Activated T-cell treated with anti-CD3 and anti-CD28 coated beads, Interleukin-2, amount 50 U/mL, for 24 hours (primary cell): ENCODE data around the gene PROM2.

Source experiments
- DNase-seq: peaks from one replicate; pipeline ENCODE4 v3.0.0-alpha.2; 2020
- H3K27ac Mint-ChIP-seq: 2 replicates; pipeline ENCODE4 v1.8.0; 2020; ENCODE audit warnings: mild to moderate bottlenecking, mixed read lengths
- H3K27me3 Mint-ChIP-seq: 2 replicates; pipeline ENCODE4 v1.8.0; 2020; ENCODE audit warnings: mixed read lengths
- H3K36me3 Mint-ChIP-seq: 2 replicates; pipeline ENCODE4 v1.8.0; 2020; ENCODE audit warnings: low read depth, mixed read lengths
- H3K4me1 Mint-ChIP-seq: 2 replicates; pipeline ENCODE4 v1.8.0; 2020; ENCODE audit warnings: low read depth, mixed read lengths
- H3K4me3 Mint-ChIP-seq: 2 replicates; pipeline ENCODE4 v1.8.0; 2020; ENCODE audit warnings: mild to moderate bottlenecking, moderate library complexity, mixed read lengths
- H3K9me3 Mint-ChIP-seq: 2 replicates; pipeline ENCODE4 v1.8.0; 2020; ENCODE audit warnings: mixed read lengths

Gene PROM2

GRCh38 chr2:95287806-95288205, 13.6 kb downstream of the PROM2 start:
- Mint-ChIP-seq H3K4me1 (no peaks in the 10 kb centered on the region), H3K36me3 (no peaks in the 10 kb centered on the region), H3K27me3 (no peaks in the 10 kb centered on the region), H3K9me3 (peaks cover 20% of the 10 kb centered on the region), H3K4me3 (no peak overlapping the region), H3K27ac (no peak overlapping the region)
- no peak for DNase-seq

GRCh38 chr2:95289253-95289652, 15.0 kb downstream of the PROM2 start:
- Mint-ChIP-seq H3K4me3 (no peak overlapping the region), H3K4me1 (no peaks in the 10 kb centered on the region), H3K27me3 (no peaks in the 10 kb centered on the region), H3K9me3 (peaks cover 20% of the 10 kb centered on the region), H3K36me3 (no peaks in the 10 kb centered on the region), H3K27ac (no peak overlapping the region)
- no peak for DNase-seq

- H3K4me3 Mint-ChIP-seq: no peak overlapping the region
- peaks cover 20% of the 10 kb centered on the region for H3K9me3 Mint-ChIP-seq
- no peak for DNase-seq
- no peaks in the 10 kb centered on the region for H3K4me1 Mint-ChIP-seq
- H3K27ac Mint-ChIP-seq: no peak overlapping the region
- peaks cover 4% of the 10 kb centered on the region for H3K27me3 Mint-ChIP-seq
- no peaks in the 10 kb centered on the region for H3K36me3 Mint-ChIP-seq
Observed at GRCh38 chr2:95291222-95291621, 17.0 kb downstream of the PROM2 start.

- Mint-ChIP-seq H3K27ac (no peak overlapping the region), H3K27me3 (peaks cover 8% of the 10 kb centered on the region), H3K4me1 (no peaks in the 10 kb centered on the region), H3K9me3 (peaks cover 20% of the 10 kb centered on the region), H3K36me3 (no peaks in the 10 kb centered on the region), H3K4me3 (no peak overlapping the region)
- DNase-seq: no peak
Observed at GRCh38 chr2:95292623-95293260, 18.5 kb downstream of the PROM2 start.

GRCh38 chr2:95294579-95295250, 20.5 kb downstream of the PROM2 start:
- peaks cover 12% of the 10 kb centered on the region for H3K27me3 Mint-ChIP-seq
- H3K9me3 Mint-ChIP-seq: peaks cover 20% of the 10 kb centered on the region
- DNase-seq: no peak
- no peak overlapping the region for H3K4me3 Mint-ChIP-seq
- H3K27ac Mint-ChIP-seq: no peak overlapping the region
- H3K4me1 Mint-ChIP-seq: no peaks in the 10 kb centered on the region
- no peaks in the 10 kb centered on the region for H3K36me3 Mint-ChIP-seq

- Mint-ChIP-seq H3K27ac (no peak overlapping the region), H3K36me3 (no peaks in the 10 kb centered on the region), H3K9me3 (peaks cover 15% of the 10 kb centered on the region), H3K4me3 (no peak overlapping the region), H3K4me1 (no peaks in the 10 kb centered on the region), H3K27me3 (peaks cover 12% of the 10 kb centered on the region)
- no peak for DNase-seq
Observed at GRCh38 chr2:95295376-95295775, 21.1 kb downstream of the PROM2 start.

- H3K4me1 Mint-ChIP-seq: no peaks in the 10 kb centered on the region
- H3K27me3 Mint-ChIP-seq: peaks cover 12% of the 10 kb centered on the region
- no peak for DNase-seq
- no peak overlapping the region for H3K27ac Mint-ChIP-seq
- no peaks in the 10 kb centered on the region for H3K36me3 Mint-ChIP-seq
- H3K9me3 Mint-ChIP-seq: peaks cover 10% of the 10 kb centered on the region
- no peak overlapping the region for H3K4me3 Mint-ChIP-seq
Observed at GRCh38 chr2:95296011-95296410, 21.8 kb downstream of the PROM2 start.

- Mint-ChIP-seq H3K27me3 (peaks cover 12% of the 10 kb centered on the region), H3K27ac (no peak within 1 kb of the TSS), H3K4me3 (no peak within 1 kb of the TSS)
Observed at GRCh38 chr2:95296880-95297487, 22.7 kb downstream of the PROM2 start, which contains the start of gene KCNIP3. Gene KCNIP3, plus strand, starts transcription at chr2:95297347. Its CDS starts 92 bp downstream, at chr2:95297439.

GRCh38 chr2:95297639-95298395, 23.6 kb downstream of the PROM2 start:
- no peaks in the 10 kb centered on the region for H3K36me3 Mint-ChIP-seq
- no peak for DNase-seq
- H3K27ac Mint-ChIP-seq: no peak overlapping the region
- H3K9me3 Mint-ChIP-seq: no peaks in the 10 kb centered on the region
- H3K4me1 Mint-ChIP-seq: no peaks in the 10 kb centered on the region
- peaks cover 12% of the 10 kb centered on the region for H3K27me3 Mint-ChIP-seq
- H3K4me3 Mint-ChIP-seq: no peak overlapping the region

More at GRCh38 chr2:95296880-95297487, 22.7 kb downstream of the PROM2 start, which contains the start of gene KCNIP3:
- no peak for DNase-seq
- H3K9me3 Mint-ChIP-seq: peaks cover 4% of the 10 kb centered on the region
- H3K4me1 Mint-ChIP-seq: no peaks in the 10 kb centered on the region
- no peaks in the 10 kb centered on the region for H3K36me3 Mint-ChIP-seq

GRCh38 chr2:95298486-95299111, 24.4 kb downstream of the PROM2 start:
- no peaks in the 10 kb centered on the region for H3K9me3 Mint-ChIP-seq
- H3K27me3 Mint-ChIP-seq: peaks cover 12% of the 10 kb centered on the region
- H3K27ac Mint-ChIP-seq: no peak overlapping the region
- H3K4me1 Mint-ChIP-seq: no peaks in the 10 kb centered on the region
- DNase-seq: no peak
- no peak overlapping the region for H3K4me3 Mint-ChIP-seq
- H3K36me3 Mint-ChIP-seq: no peaks in the 10 kb centered on the region

GRCh38 chr2:95299961-95300360, 25.7 kb downstream of the PROM2 start:
- Mint-ChIP-seq H3K27ac (no peak overlapping the region), H3K4me3 (no peak overlapping the region), H3K4me1 (no peaks in the 10 kb centered on the region), H3K9me3 (no peaks in the 10 kb centered on the region), H3K27me3 (peaks cover 12% of the 10 kb centered on the region), H3K36me3 (no peaks in the 10 kb centered on the region)
- no peak for DNase-seq

GRCh38 chr2:95300450-95300849, 26.2 kb downstream of the PROM2 start:
- Mint-ChIP-seq H3K4me1 (no peaks in the 10 kb centered on the region), H3K27me3 (peaks cover 12% of the 10 kb centered on the region), H3K27ac (no peak overlapping the region), H3K4me3 (no peak overlapping the region), H3K9me3 (no peaks in the 10 kb centered on the region), H3K36me3 (no peaks in the 10 kb centered on the region)
- no peak for DNase-seq

- Mint-ChIP-seq H3K27ac (no peak overlapping the region), H3K4me1 (no peaks in the 10 kb centered on the region), H3K36me3 (no peaks in the 10 kb centered on the region), H3K4me3 (no peak overlapping the region), H3K27me3 (peaks cover 8% of the 10 kb centered on the region), H3K9me3 (no peaks in the 10 kb centered on the region)
- no peak for DNase-seq
Observed at GRCh38 chr2:95301186-95301585, 26.9 kb downstream of the PROM2 start.

GRCh38 chr2:95301876-95302641, 27.8 kb downstream of the PROM2 start:
- no peak overlapping the region for H3K27ac Mint-ChIP-seq
- no peaks in the 10 kb centered on the region for H3K36me3 Mint-ChIP-seq
- H3K27me3 Mint-ChIP-seq: peaks cover 4% of the 10 kb centered on the region
- DNase-seq: no peak
- H3K9me3 Mint-ChIP-seq: no peaks in the 10 kb centered on the region
- no peak overlapping the region for H3K4me3 Mint-ChIP-seq
- H3K4me1 Mint-ChIP-seq: no peaks in the 10 kb centered on the region
